GM23248 (cell line): ENCODE data around the gene TM4SF20. TPM values are rescaled to one million over a fixed set of nuclear protein-coding genes. Genes with fewer than 3 reads are reported as not detected.

ENCODE experiments used
- DNase-seq: peaks from one replicate; pipeline ENCODE4 v3.0.0-alpha.2; 2015
- H2AFZ ChIP-seq: fragments of 200-600 bp; sonication (generic); 2 replicates; pipeline ENCODE4 v1.6.1; 2016; ENCODE audit warnings: antibody characterized with exemption
- H3F3A ChIP-seq: fragments of 200-600 bp; sonication (generic); 2 replicates; pipeline ENCODE4 v1.6.1; 2016; ENCODE audit warnings: mild to moderate bottlenecking, antibody characterized with exemption, mixed run types; ENCODE audit not compliant: insufficient read depth
- H3K27ac ChIP-seq: fragments of 200-600 bp; sonication (generic); 2 replicates; pipeline ENCODE4 v1.5.1; 2016; ENCODE audit warnings: mild to moderate bottlenecking
- H3K27me3 ChIP-seq: fragments of 200-600 bp; sonication (generic); replicated peaks from 2 replicates; pipeline ENCODE4 v1.6.1; 2016; ENCODE audit warnings: mild to moderate bottlenecking; ENCODE audit not compliant: insufficient read depth
- H3K36me3 ChIP-seq: fragments of 200-600 bp; sonication (generic); 2 replicates; pipeline ENCODE4 v1.6.1; 2016; ENCODE audit warnings: low read depth, mild to moderate bottlenecking
- H3K4me1 ChIP-seq: fragments of 200-600 bp; sonication (generic); 2 replicates; pipeline ENCODE4 v1.6.1; 2016; ENCODE audit warnings: mild to moderate bottlenecking; ENCODE audit not compliant: insufficient read depth
- H3K4me2 ChIP-seq: fragments of 200-600 bp; sonication (generic); one replicate; pipeline ENCODE4 v1.6.1; 2016; ENCODE audit warnings: mild to moderate bottlenecking; ENCODE audit not compliant: unreplicated experiment
- H3K4me3 ChIP-seq: fragments of 200-600 bp; sonication (generic); 2 replicates; pipeline ENCODE4 v1.5.1; 2016; ENCODE audit warnings: mild to moderate bottlenecking
- H3K79me2 ChIP-seq: fragments of 200-600 bp; sonication (generic); 2 replicates; pipeline ENCODE4 v1.6.1; 2016; ENCODE audit warnings: mild to moderate bottlenecking; ENCODE audit not compliant: insufficient read depth
- H3K9ac ChIP-seq: fragments of 200-600 bp; sonication (generic); 2 replicates; pipeline ENCODE4 v1.6.1; 2016; ENCODE audit warnings: mild to moderate bottlenecking
- H3K9me2 ChIP-seq: fragments of 200-600 bp; sonication (generic); 2 replicates; pipeline ENCODE4 v1.6.1; 2016; ENCODE audit warnings: mixed run types, mild to moderate bottlenecking, moderate library complexity; ENCODE audit not compliant: insufficient read depth
- H3K9me3 ChIP-seq: fragments of 200-600 bp; sonication (generic); one replicate; pipeline ENCODE4 v1.6.1; 2017; ENCODE audit warnings: low read depth
- H4K20me1 ChIP-seq: fragments of 200-600 bp; sonication (generic); 2 replicates; pipeline ENCODE4 v1.6.0; 2016; ENCODE audit not compliant: insufficient read depth
- EZH2 ChIP-seq: fragments of 200-600 bp; sonication (generic); IDR thresholded peaks from 2 replicates; pipeline ENCODE4 v1.6.1; 2018; ENCODE audit warnings: antibody characterized with exemption, mild to moderate bottlenecking; ENCODE audit not compliant: insufficient read depth, poor library complexity, severe bottlenecking
- EZH2phosphoT487 ChIP-seq: fragments of 200-600 bp; sonication (generic); IDR thresholded peaks from 2 replicates; pipeline ENCODE4 v1.6.1; 2018; ENCODE audit warnings: antibody characterized with exemption, moderate library complexity, mild to moderate bottlenecking, low read depth; ENCODE audit not compliant: insufficient read depth
- WGBS, 2 experiments: methylation state at CpG; one replicate each; pipeline ENCODE4 v1.1.6; 2015 to 2017; ENCODE audit warnings: low lambda C conversion rate in 2 of 2, low coverage in 1 of 2; ENCODE audit errors: missing lambda C conversion rate in 2 of 2; 5-methylcytosine and 5-hydroxymethylcytosine counted together
- in situ Hi-C: fragments of 300-500 bp; cut with MboI; formaldehyde crosslinking; loops from 2 replicates; pipeline ENCODE4 v1.15.0; 2020
- polyA plus RNA-seq: library from polyadenylated mRNA; unstranded; fragments of >200 nt; fragmentation: Nextera tagmentation; extraction: Ambion mirVana; gene quantifications from 2 replicates; pipeline ENCODE4 v1.2.1, GENCODE V29; 2016
- total RNA-seq: library from RNA; depleted of rRNA; stranded (reverse); fragments of >200 nt; shearing (Covaris generic); gene quantifications from 2 replicates; pipeline ENCODE4 v1.2.3, GENCODE V29; 2014

Gene TM4SF20
- total and polyA plus RNA-seq, 2 experiments from 2014 or later = 16.8 to 18.7 TPM

DNA sequence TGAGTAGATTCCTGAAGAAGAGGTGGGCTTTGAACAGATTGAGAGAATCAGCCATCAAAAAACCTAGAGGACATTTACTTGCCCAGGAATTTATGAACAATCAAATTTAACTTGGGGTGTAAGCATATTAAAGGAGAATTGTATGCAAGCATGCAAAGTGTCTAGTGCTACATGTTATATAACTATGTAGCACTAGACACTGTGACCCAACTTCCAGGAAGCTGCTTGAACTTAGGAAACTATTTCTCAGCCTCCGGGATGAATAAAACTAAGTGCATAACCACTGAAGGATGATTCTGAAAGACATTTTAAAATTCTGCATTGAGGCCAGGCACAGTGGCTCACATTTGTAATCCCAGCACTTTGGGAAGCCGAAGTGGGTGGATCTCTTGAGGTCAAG, 41.7 kb downstream of the TM4SF20 start:
- H3K27ac ChIP-seq = no peak overlapping the region
- H3K9me2 ChIP-seq = no peaks in the 10 kb centered on the region
- peaks cover 78% of the 10 kb centered on the region for H3K79me2 ChIP-seq
- no peaks in the 10 kb centered on the region for H4K20me1 ChIP-seq
- no peak for DNase-seq
- WGBS, 2 experiments = 97% methylated on average over 2 of the region's 2 CpGs
- H3K9me3 ChIP-seq = no peaks in the 10 kb centered on the region
- H3K9ac ChIP-seq = no peak overlapping the region
- H3K4me1 ChIP-seq = no peaks in the 10 kb centered on the region
- H3F3A ChIP-seq = peaks cover 8% of the 10 kb centered on the region; the same call in 1 of the 2 replicates
- no peak overlapping the region for H2AFZ ChIP-seq
- TF ChIP-seq EZH2phosphoT487 (no peak), EZH2 (no peak)
- no peak overlapping the region for H3K4me3 ChIP-seq
- in situ Hi-C loops = no loop called here
- peaks cover 84% of the 10 kb centered on the region for H3K36me3 ChIP-seq
- no peak overlapping the region for H3K4me2 ChIP-seq
- no peaks in the 10 kb centered on the region for H3K27me3 ChIP-seq

DNA sequence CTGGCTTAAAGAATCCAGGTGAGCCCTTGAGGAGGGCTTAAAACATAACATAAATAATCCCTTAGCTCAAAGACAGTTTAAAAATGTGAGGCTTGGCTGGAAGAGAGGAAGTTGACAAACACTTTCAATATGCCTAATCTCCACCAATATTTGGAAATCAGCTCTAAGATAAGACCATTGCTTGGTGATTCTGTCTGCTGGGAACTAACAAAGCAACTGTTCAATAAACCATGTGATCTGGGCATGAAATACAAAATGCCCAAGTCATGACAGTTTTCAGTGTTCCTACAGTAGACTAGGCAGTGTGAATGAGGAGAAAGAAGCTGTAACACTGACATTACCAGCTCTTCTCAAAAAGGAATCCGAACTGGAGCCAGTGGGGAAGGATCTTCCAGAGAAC, 43.4 kb downstream of the TM4SF20 start:
- Histone ChIP-seq H4K20me1 (no peaks in the 10 kb centered on the region), H3K27me3 (no peaks in the 10 kb centered on the region), H3K4me2 (no peak overlapping the region), H3K9me2 (no peaks in the 10 kb centered on the region), H3K9ac (no peak overlapping the region), H3K79me2 (peaks cover 92% of the 10 kb centered on the region), H3K27ac (no peak overlapping the region), H3K4me3 (no peak overlapping the region), H3F3A (peaks cover 10% of the 10 kb centered on the region; the same call in 1 of the 2 replicates), H3K36me3 (peaks cover 82% of the 10 kb centered on the region), H2AFZ (no peak overlapping the region), H3K4me1 (no peaks in the 10 kb centered on the region), H3K9me3 (no peaks in the 10 kb centered on the region)
- TF ChIP-seq EZH2 (no peak), EZH2phosphoT487 (no peak)
- WGBS, 2 experiments = 96 to 100% methylated on average over 1 of the region's 1 CpG
- no peak for DNase-seq
- in situ Hi-C loops = no loop called here

DNA sequence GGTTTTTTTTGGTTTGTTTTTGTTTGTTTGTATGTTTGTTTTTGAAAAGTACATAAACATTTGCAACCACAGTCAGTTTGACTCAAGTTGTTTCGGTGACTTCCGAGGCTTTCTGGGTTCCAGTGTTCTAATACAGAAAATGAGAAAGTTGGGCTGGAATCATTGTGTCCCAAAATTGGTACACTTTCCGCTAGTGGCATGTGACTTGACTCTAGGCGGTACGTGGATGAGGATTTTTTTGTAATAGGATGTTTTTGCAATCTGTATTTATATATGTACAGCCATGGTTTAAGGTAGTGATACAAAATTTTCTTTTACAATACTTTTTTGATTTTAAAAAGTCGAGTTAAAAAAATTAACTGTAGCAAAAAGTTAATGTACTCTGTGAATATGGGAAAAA, 52.3 kb downstream of the TM4SF20 start:
- H3K79me2 ChIP-seq = peaks cover 77% of the 10 kb centered on the region
- H3K4me3 ChIP-seq = peak overlapping the region; percentile 97
- H3K9me2 ChIP-seq = no peaks in the 10 kb centered on the region

DNA sequence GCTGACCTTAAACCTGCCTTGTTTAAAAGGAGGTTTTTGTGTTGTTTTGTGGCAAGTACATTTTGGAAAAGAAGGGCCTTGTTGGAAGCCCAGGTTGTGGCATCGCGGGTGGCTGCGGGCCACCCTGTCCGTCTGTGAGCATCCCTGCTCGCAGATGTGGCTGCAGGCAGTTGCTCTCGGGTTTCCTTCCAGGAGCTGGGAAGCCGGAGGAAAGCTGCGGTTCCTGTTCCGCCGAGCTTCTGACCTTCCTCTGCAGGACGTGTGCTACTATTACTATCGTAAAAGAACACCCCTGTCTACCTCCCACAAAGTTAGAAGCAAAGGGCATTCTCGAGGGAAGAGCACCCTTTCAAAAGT, 53.3 kb downstream of the TM4SF20 start:
- peak overlapping the region; percentile 100 for H2AFZ ChIP-seq
- H3K9ac ChIP-seq = peak overlapping the region; percentile 88
- peaks cover 67% of the 10 kb centered on the region for H3K79me2 ChIP-seq
- H3F3A ChIP-seq = 0 out of 2 replicates have a peak, but pooled peaks cover 12% of the 10 kb centered on the region
- H3K4me3 ChIP-seq = peak overlapping the region; percentile 97
- DNase-seq = peak; percentile 69
- no peaks in the 10 kb centered on the region for H3K9me2 ChIP-seq
- H3K4me1 ChIP-seq = peaks cover 31% of the 10 kb centered on the region
- H3K27me3 ChIP-seq = no peaks in the 10 kb centered on the region
- WGBS, 2 experiments = 0 to 3% methylated on average over 13 of the region's 13 CpGs
- peaks cover 10% of the 10 kb centered on the region for H3K36me3 ChIP-seq
- in situ Hi-C loops = no loop called here
- no peaks in the 10 kb centered on the region for H3K9me3 ChIP-seq
- H4K20me1 ChIP-seq = no peaks in the 10 kb centered on the region
- peak overlapping the region; percentile 95 for H3K4me2 ChIP-seq
- peak overlapping the region; percentile 53 for H3K27ac ChIP-seq
- TF ChIP-seq EZH2phosphoT487 = no peak

More for the DNA sequence above, 52.3 kb downstream of the TM4SF20 start:
- H3F3A ChIP-seq = peaks cover 21% of the 10 kb centered on the region; the same call in 1 of the 2 replicates
- in situ Hi-C loops = no loop called here
- no peaks in the 10 kb centered on the region for H3K9me3 ChIP-seq
- peak; percentile 19 for DNase-seq
- peak overlapping the region; percentile 88; the same call in 1 of the 2 replicates for H3K9ac ChIP-seq
- H4K20me1 ChIP-seq = no peaks in the 10 kb centered on the region
- H3K27me3 ChIP-seq = no peaks in the 10 kb centered on the region
- peak overlapping the region; percentile 95 for H3K4me2 ChIP-seq
- no peak overlapping the region for H2AFZ ChIP-seq
- 96 to 99% methylated on average over 6 of the region's 6 CpGs for WGBS, 2 experiments
- H3K4me1 ChIP-seq = peaks cover 31% of the 10 kb centered on the region
- H3K36me3 ChIP-seq = peaks cover 19% of the 10 kb centered on the region
- no peak for TF ChIP-seq EZH2
- no peak for TF ChIP-seq EZH2phosphoT487
- peak overlapping the region; percentile 53; the same call in 1 of the 2 replicates for H3K27ac ChIP-seq
